Measurements from ENCODE around the gene SIPA1L2.
A peak's percentile ranks its signal among the peaks of the same experiment; 100 is the strongest.

SIPA1L2 gene

GRCh38 chr1:232630047-232630893 is at the start of gene SIPA1L2:
SIPA1L2 (minus strand) TSS chr1:232630133; CDS start chr1:232515339, 114,794 bp downstream.
- peak; percentile 82 for DNase-seq

- DNase-seq: no peak
Observed at GRCh38 chr1:232678185-232678886, 48.4 kb upstream of the SIPA1L2 start.

GRCh38 chr1:232676307-232676706 is 46.4 kb upstream of the SIPA1L2 start:
- DNase-seq: peak; percentile 4

GRCh38 chr1:232675898-232676297 is 46.0 kb upstream of the SIPA1L2 start:
- DNase-seq: no peak

- DNase-seq: no peak
Observed at GRCh38 chr1:232675260-232675659, 45.3 kb upstream of the SIPA1L2 start.

GRCh38 chr1:232673256-232673655 is 43.3 kb upstream of the SIPA1L2 start:
- no peak for DNase-seq

GRCh38 chr1:232669981-232670747 is 40.2 kb upstream of the SIPA1L2 start:
- DNase-seq: no peak

- DNase-seq: no peak
Observed at GRCh38 chr1:232667778-232668165, 37.8 kb upstream of the SIPA1L2 start.

- DNase-seq: no peak
Observed at GRCh38 chr1:232667094-232667777, 37.3 kb upstream of the SIPA1L2 start.

- no peak for DNase-seq
Observed at GRCh38 chr1:232664844-232665777, 35.2 kb upstream of the SIPA1L2 start.

- no peak for DNase-seq
Observed at GRCh38 chr1:232662910-232663309, 33.0 kb upstream of the SIPA1L2 start.

- no peak for DNase-seq
Observed at GRCh38 chr1:232658386-232658785, 28.5 kb upstream of the SIPA1L2 start.

GRCh38 chr1:232657426-232658005 is 27.6 kb upstream of the SIPA1L2 start:
- DNase-seq: no peak

GRCh38 chr1:232655746-232656085 is 25.8 kb upstream of the SIPA1L2 start:
- DNase-seq: no peak

GRCh38 chr1:232655028-232655745 is 25.3 kb upstream of the SIPA1L2 start:
- DNase-seq: no peak

- no peak for DNase-seq
Observed at GRCh38 chr1:232653789-232654188, 23.9 kb upstream of the SIPA1L2 start.

- DNase-seq: no peak
Observed at GRCh38 chr1:232650845-232651244, 20.9 kb upstream of the SIPA1L2 start.

GRCh38 chr1:232650418-232650817 is 20.5 kb upstream of the SIPA1L2 start:
- no peak for DNase-seq

- no peak for DNase-seq
Observed at GRCh38 chr1:232648316-232648715, 18.4 kb upstream of the SIPA1L2 start.

- no peak for DNase-seq
Observed at GRCh38 chr1:232644209-232644608, 14.3 kb upstream of the SIPA1L2 start.

- DNase-seq: no peak
Observed at GRCh38 chr1:232643251-232643650, 13.3 kb upstream of the SIPA1L2 start.
